Neural cell (in vitro differentiated cells): ENCODE data around the gene TNFRSF8. TPM values are rescaled to one million over a fixed set of nuclear protein-coding genes. Genes with fewer than 3 reads are reported as not detected.

ENCODE experiments used
- H2AFZ ChIP-seq: fragments of 200-600, 300-800 bp; sonication (generic), shearing (Covaris generic); 2 replicates; pipeline ENCODE4 v1.6.0; 2014; ENCODE audit warnings: low read depth, mild to moderate bottlenecking, antibody characterized with exemption, low read length, moderate library complexity
- H3F3A ChIP-seq: fragments of 200-600 bp; shearing (Covaris generic); 2 replicates; pipeline ENCODE4 v1.6.1; 2016; ENCODE audit warnings: mild to moderate bottlenecking, moderate library complexity, mixed read lengths, antibody characterized with exemption, low read length; ENCODE audit not compliant: insufficient read depth, poor library complexity, severe bottlenecking
- H3K27ac ChIP-seq: fragments of 200-600, 300-800 bp; sonication (generic), shearing (Covaris generic); 2 replicates; pipeline ENCODE4 v1.5.1; 2014; ENCODE audit warnings: mild to moderate bottlenecking, low read length, moderate library complexity
- H3K27me3 ChIP-seq: fragments of 300-800, 200-600 bp; sonication (generic), shearing (Covaris generic); 2 replicates; pipeline ENCODE4 v1.6.0; 2014; ENCODE audit warnings: mild to moderate bottlenecking, low read depth, low read length, moderate library complexity; ENCODE audit not compliant: insufficient read depth
- H3K36me3 ChIP-seq: fragments of 300-800, 200-600 bp; sonication (generic), shearing (Covaris generic); 2 replicates; pipeline ENCODE4 v1.5.1; 2014; ENCODE audit warnings: mild to moderate bottlenecking, antibody characterized with exemption, low read length, moderate library complexity; ENCODE audit not compliant: insufficient read depth
- H3K4me2 ChIP-seq: fragments of 300-800, 200-600 bp; sonication (generic), shearing (Covaris generic); 2 replicates; pipeline ENCODE4 v1.6.0; 2014; ENCODE audit warnings: mild to moderate bottlenecking, low read length
- H3K4me3 ChIP-seq: fragments of 300-800, 200-600 bp; sonication (generic), shearing (Covaris generic); 2 replicates; pipeline ENCODE4 v1.5.1; 2014; ENCODE audit warnings: mild to moderate bottlenecking, low read length, moderate library complexity
- H3K79me2 ChIP-seq: fragments of 200-600 bp; shearing (Covaris generic); replicated peaks from 2 replicates; pipeline ENCODE4 v1.6.0; 2014; ENCODE audit warnings: mild to moderate bottlenecking, low read length, moderate library complexity; ENCODE audit not compliant: insufficient read depth
- H3K9ac ChIP-seq: fragments of 300-800, 200-600 bp; sonication (generic), shearing (Covaris generic); 2 replicates; pipeline ENCODE4 v1.6.1; 2016; ENCODE audit warnings: mild to moderate bottlenecking, low read length, mixed read lengths
- H3K9me2 ChIP-seq: fragments of 200-600 bp; shearing (Covaris generic); 2 replicates; pipeline ENCODE4 v1.6.1; 2016; ENCODE audit warnings: mild to moderate bottlenecking, low read length, mixed read lengths; ENCODE audit not compliant: insufficient read depth
- H3K9me3 ChIP-seq: fragments of 200-600, 300-800 bp; sonication (generic), shearing (Covaris generic); 2 replicates; pipeline ENCODE4 v1.6.1; 2016; ENCODE audit warnings: mild to moderate bottlenecking, mixed run types, low read length, moderate library complexity, mixed read lengths
- H4K20me1 ChIP-seq: fragments of 200-600 bp; shearing (Covaris generic); 2 replicates; pipeline ENCODE4 v1.6.1; 2016; ENCODE audit warnings: mild to moderate bottlenecking, mixed run types; ENCODE audit not compliant: insufficient read depth
- EP300 ChIP-seq: fragments of 450-650 bp; conservative IDR thresholded peaks from 2 replicates; pipeline ENCODE4 v1.6.1; 2014; ENCODE audit warnings: antibody characterized with exemption, mild to moderate bottlenecking, moderate library complexity; ENCODE audit not compliant: poor library complexity, severe bottlenecking
- EZH2 ChIP-seq: fragments of 200-600, 300-800 bp; shearing (Covaris generic), sonication (generic); IDR thresholded peaks from 2 replicates; pipeline ENCODE4 v1.6.1; 2014; ENCODE audit warnings: antibody characterized with exemption, low read length, borderline replicate concordance, mild to moderate bottlenecking; ENCODE audit not compliant: insufficient read depth, poor library complexity, severe bottlenecking
- MXI1 ChIP-seq: fragments of 450-650 bp; conservative IDR thresholded peaks from 2 replicates; pipeline ENCODE4 v1.6.1; 2014; ENCODE audit warnings: antibody characterized with exemption, mild to moderate bottlenecking; ENCODE audit not compliant: poor library complexity, severe bottlenecking
- POLR2AphosphoS5 ChIP-seq: IDR thresholded peaks from 2 replicates; pipeline ENCODE4 v1.6.1; 2012
- RAD21 ChIP-seq: fragments of 450-650 bp; conservative IDR thresholded peaks from 2 replicates; pipeline ENCODE4 v1.6.1; 2014; ENCODE audit warnings: antibody characterized with exemption, mild to moderate bottlenecking, moderate library complexity
- SMC3 ChIP-seq: fragments of 450-650 bp; conservative IDR thresholded peaks from 2 replicates; pipeline ENCODE4 v1.6.1; 2014; ENCODE audit warnings: antibody characterized with exemption, mild to moderate bottlenecking, moderate library complexity; ENCODE audit not compliant: poor library complexity
- TAF1 ChIP-seq: IDR thresholded peaks from 2 replicates; pipeline ENCODE4 v1.6.1; 2012; ENCODE audit warnings: low read depth
- polyA plus RNA-seq: library from polyadenylated mRNA; depleted of rRNA; stranded (reverse); fragments of >200 nt; gene quantifications from 2 replicates; pipeline ENCODE4 v1.2.3, GENCODE V29; 2014
- TF ChIP-seq, protein P1 (sequence below): fragments of 450-650 bp; IDR thresholded peaks from 2 replicates; pipeline ENCODE4 v1.5.1; 2014; ENCODE audit warnings: antibody characterized with exemption, mild to moderate bottlenecking, moderate library complexity; ENCODE audit not compliant: poor library complexity, severe bottlenecking
- TF ChIP-seq, protein P2 (sequence below): IDR thresholded peaks from 2 replicates; pipeline ENCODE4 v1.6.1; 2012; ENCODE audit warnings: borderline replicate concordance

The TNFRSF8 gene
- polyA plus RNA-seq, 1 donor from 2014 or later: not detected

GRCh38 chr1:12183095-12183794, 120.1 kb downstream of the TNFRSF8 start:
- no peak overlapping the region for H3K9ac ChIP-seq
- no peaks in the 10 kb centered on the region for H4K20me1 ChIP-seq
- no peak overlapping the region for H3K4me3 ChIP-seq
- no peaks in the 10 kb centered on the region for H3K36me3 ChIP-seq
- H3K27ac ChIP-seq: no peak overlapping the region
- TF ChIP-seq EP300: no peak
- TF ChIP-seq EZH2: no peak
- TF ChIP-seq, protein P1, sequence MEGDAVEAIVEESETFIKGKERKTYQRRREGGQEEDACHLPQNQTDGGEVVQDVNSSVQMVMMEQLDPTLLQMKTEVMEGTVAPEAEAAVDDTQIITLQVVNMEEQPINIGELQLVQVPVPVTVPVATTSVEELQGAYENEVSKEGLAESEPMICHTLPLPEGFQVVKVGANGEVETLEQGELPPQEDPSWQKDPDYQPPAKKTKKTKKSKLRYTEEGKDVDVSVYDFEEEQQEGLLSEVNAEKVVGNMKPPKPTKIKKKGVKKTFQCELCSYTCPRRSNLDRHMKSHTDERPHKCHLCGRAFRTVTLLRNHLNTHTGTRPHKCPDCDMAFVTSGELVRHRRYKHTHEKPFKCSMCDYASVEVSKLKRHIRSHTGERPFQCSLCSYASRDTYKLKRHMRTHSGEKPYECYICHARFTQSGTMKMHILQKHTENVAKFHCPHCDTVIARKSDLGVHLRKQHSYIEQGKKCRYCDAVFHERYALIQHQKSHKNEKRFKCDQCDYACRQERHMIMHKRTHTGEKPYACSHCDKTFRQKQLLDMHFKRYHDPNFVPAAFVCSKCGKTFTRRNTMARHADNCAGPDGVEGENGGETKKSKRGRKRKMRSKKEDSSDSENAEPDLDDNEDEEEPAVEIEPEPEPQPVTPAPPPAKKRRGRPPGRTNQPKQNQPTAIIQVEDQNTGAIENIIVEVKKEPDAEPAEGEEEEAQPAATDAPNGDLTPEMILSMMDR: no peak
- no peak for TF ChIP-seq TAF1
- TF ChIP-seq, protein P2, sequence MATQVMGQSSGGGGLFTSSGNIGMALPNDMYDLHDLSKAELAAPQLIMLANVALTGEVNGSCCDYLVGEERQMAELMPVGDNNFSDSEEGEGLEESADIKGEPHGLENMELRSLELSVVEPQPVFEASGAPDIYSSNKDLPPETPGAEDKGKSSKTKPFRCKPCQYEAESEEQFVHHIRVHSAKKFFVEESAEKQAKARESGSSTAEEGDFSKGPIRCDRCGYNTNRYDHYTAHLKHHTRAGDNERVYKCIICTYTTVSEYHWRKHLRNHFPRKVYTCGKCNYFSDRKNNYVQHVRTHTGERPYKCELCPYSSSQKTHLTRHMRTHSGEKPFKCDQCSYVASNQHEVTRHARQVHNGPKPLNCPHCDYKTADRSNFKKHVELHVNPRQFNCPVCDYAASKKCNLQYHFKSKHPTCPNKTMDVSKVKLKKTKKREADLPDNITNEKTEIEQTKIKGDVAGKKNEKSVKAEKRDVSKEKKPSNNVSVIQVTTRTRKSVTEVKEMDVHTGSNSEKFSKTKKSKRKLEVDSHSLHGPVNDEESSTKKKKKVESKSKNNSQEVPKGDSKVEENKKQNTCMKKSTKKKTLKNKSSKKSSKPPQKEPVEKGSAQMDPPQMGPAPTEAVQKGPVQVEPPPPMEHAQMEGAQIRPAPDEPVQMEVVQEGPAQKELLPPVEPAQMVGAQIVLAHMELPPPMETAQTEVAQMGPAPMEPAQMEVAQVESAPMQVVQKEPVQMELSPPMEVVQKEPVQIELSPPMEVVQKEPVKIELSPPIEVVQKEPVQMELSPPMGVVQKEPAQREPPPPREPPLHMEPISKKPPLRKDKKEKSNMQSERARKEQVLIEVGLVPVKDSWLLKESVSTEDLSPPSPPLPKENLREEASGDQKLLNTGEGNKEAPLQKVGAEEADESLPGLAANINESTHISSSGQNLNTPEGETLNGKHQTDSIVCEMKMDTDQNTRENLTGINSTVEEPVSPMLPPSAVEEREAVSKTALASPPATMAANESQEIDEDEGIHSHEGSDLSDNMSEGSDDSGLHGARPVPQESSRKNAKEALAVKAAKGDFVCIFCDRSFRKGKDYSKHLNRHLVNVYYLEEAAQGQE: no peak
- no peak for TF ChIP-seq SMC3
- TF ChIP-seq RAD21: no peak
- no peak for TF ChIP-seq MXI1
- TF ChIP-seq POLR2AphosphoS5: no peak
- no peaks in the 10 kb centered on the region for H3K9me3 ChIP-seq
- H2AFZ ChIP-seq: no peak overlapping the region
- no peaks in the 10 kb centered on the region for H3K9me2 ChIP-seq
- no peaks in the 10 kb centered on the region for H3F3A ChIP-seq
- H3K4me2 ChIP-seq: no peak overlapping the region
- H3K27me3 ChIP-seq: no peaks in the 10 kb centered on the region
- no peaks in the 10 kb centered on the region for H3K79me2 ChIP-seq

DNA sequence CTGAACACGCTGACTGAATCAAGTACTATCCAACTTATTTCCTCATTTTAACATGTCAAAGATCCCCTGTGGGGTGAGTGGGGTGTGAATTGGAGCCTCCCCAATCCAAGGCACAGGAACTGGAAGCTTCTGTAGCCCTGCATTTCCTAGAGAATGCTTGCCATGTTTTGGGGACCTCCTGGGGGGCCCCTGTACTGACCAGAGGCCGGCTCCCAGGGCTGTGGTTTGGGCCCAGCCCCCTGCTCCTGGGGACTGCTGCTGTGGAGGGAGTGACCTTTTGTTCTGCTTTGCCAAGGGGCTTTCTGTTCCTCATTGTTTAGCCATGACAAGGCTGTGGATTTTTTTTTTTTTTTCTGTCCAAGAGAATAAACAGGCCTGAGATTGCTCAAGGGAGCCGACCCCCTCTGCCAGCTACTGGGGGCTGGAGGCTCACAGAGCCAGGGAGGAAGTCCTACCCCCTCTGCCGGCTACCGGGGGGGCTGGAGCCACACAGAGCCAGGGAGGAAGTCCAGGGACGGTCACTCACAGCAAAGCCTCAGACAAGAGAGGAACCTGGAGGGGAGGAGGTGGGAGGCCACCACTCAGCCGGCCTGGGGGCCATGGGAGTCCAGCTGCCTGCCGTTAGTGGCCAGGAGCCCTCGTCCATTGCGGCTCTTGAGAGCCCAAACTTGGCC, 121.0 kb downstream of the TNFRSF8 start:
- Histone ChIP-seq H3K4me2 (no peak overlapping the region), H3K9ac (no peak overlapping the region), H3F3A (no peaks in the 10 kb centered on the region), H3K9me2 (no peaks in the 10 kb centered on the region), H3K27me3 (no peaks in the 10 kb centered on the region), H2AFZ (no peak overlapping the region), H3K27ac (no peak overlapping the region), H3K36me3 (no peaks in the 10 kb centered on the region), H3K9me3 (no peaks in the 10 kb centered on the region), H3K79me2 (no peaks in the 10 kb centered on the region), H3K4me3 (no peak overlapping the region), H4K20me1 (no peaks in the 10 kb centered on the region)
- no peak for TF ChIP-seq EP300
- no peak for TF ChIP-seq MXI1
- no peak for TF ChIP-seq EZH2
- TF ChIP-seq SMC3: no peak
- TF ChIP-seq TAF1: no peak
- TF ChIP-seq POLR2AphosphoS5: no peak
- TF ChIP-seq, protein P1: no peak
- TF ChIP-seq, protein P2: no peak
- no peak for TF ChIP-seq RAD21
